ENCODE results near the gene ZDHHC14. TPM values are rescaled to one million over a fixed set of nuclear protein-coding genes. Genes with fewer than 3 reads are reported as not detected.

ZDHHC14 gene
- total RNA-seq, 4 donors from 2014 or later = 7.1 to 11.4 (median 9.8) TPM

GRCh38 chr6:157608221-157609075, 227.5 kb downstream of the ZDHHC14 start:
- Histone ChIP-seq H3K9me3 (no peaks in the 10 kb centered on the region), H3K36me3 (peaks cover 0 to 4% (median 0%) of the 10 kb centered on the region in 4 donors), H3K27ac (replicated peaks in 1 of 4) (no peak overlapping the region), H3K4me1 (no peaks in the 10 kb centered on the region), H3K27me3 (no peaks in the 10 kb centered on the region), H3K4me3 (no peak overlapping the region)
- WGBS = 90% methylated on average over 16 of the region's 16 CpGs
- intact Hi-C loops (cut with DNase I) = no loop called here
- TF ChIP-seq POLR2A (IDR thresholded peaks at IDR 0.05; ENCODE audit: low read depth) (no peak), CTCF (IDR thresholded peaks at IDR 0.05) (no peak), POLR2AphosphoS5 (IDR thresholded peaks at IDR 0.05) (no peak), EP300 (IDR thresholded peaks at IDR 0.05) (no peak)
- DNase-seq (ENCODE audit: extremely low spot score) = no peak

DNA sequence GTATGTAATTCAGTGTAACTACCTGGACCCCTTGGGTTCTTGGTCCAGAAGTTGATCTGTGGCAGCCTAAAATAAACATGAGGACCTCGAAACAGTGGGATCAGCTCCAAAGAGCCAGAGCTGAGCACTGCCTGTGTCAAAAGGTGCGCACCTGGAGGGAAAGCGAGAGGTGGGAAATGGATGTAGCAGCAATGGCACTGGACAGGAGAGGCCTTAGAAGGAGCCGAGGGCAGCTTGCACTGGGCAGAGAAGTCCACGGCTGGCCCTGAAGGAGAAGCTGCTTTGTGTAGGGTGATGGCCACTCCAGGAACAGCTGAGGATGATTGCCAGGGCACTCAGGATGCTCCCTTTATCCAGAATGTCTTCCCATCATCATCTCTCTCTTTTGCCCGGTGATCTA, 228.1 kb downstream of the ZDHHC14 start:
- intact Hi-C loops (cut with DNase I) = no loop called here
- WGBS = 96% methylated on average over 6 of the region's 6 CpGs
- peaks cover 0 to 4% (median 0%) of the 10 kb centered on the region in 4 donors for H3K36me3 ChIP-seq

GRCh38 chr6:157609556-157609955, 228.6 kb downstream of the ZDHHC14 start:
- Histone ChIP-seq H3K4me1 (no peaks in the 10 kb centered on the region), H3K9me3 (no peaks in the 10 kb centered on the region), H3K27me3 (no peaks in the 10 kb centered on the region), H3K4me3 (no peak overlapping the region), H3K27ac (replicated peaks in 1 of 4) (no peak overlapping the region), H3K36me3 (peaks cover 0 to 4% (median 0%) of the 10 kb centered on the region in 4 donors)
- intact Hi-C loops (cut with DNase I) = no loop called here
- no peak for TF ChIP-seq EP300 (IDR thresholded peaks at IDR 0.05)
- no peak for TF ChIP-seq POLR2A (IDR thresholded peaks at IDR 0.05; ENCODE audit: low read depth)
- no peak for TF ChIP-seq POLR2AphosphoS5 (IDR thresholded peaks at IDR 0.05)
- no peak for TF ChIP-seq CTCF (IDR thresholded peaks at IDR 0.05)
- no peak for DNase-seq (ENCODE audit: extremely low spot score)
- WGBS = 100% methylated on average over 3 of the region's 3 CpGs

More for the DNA sequence above, 228.1 kb downstream of the ZDHHC14 start:
- Histone ChIP-seq H3K27ac (replicated peaks in 1 of 4) (no peak overlapping the region), H3K4me1 (no peaks in the 10 kb centered on the region), H3K27me3 (no peaks in the 10 kb centered on the region), H3K9me3 (no peaks in the 10 kb centered on the region), H3K4me3 (no peak overlapping the region)
- DNase-seq (ENCODE audit: extremely low spot score) = no peak
- TF ChIP-seq EP300 (IDR thresholded peaks at IDR 0.05) (no peak), POLR2AphosphoS5 (IDR thresholded peaks at IDR 0.05) (no peak), POLR2A (IDR thresholded peaks at IDR 0.05; ENCODE audit: low read depth) (no peak), CTCF (IDR thresholded peaks at IDR 0.05) (no peak)

DNA sequence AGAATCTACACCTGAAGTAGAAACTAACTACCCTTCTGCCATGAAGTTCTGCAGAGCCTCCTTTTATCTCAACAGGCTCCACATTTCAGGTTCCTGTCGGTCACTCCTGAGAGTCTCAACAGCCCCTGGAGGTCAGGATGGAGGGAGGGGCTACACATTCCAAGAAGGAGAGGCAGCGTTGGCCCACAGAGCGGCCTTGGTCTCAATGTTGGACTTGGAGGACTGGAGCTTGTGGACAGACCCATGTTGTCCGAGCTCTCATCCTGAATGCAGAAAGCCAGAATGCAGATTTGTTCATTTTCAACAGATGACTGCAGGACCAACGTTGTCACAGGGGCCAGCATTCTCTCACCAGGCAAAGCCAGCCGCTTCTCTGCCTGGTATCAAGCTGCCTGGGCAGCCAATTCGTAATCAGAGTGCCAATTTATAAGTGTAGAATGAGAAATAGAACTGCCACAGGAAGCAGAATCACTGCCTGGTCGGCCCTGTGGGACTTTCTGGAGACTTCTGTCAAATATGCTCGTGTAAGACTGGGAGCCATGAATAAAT, 229.5 kb downstream of the ZDHHC14 start:
- Histone ChIP-seq H3K36me3 (peaks cover 0 to 4% (median 0%) of the 10 kb centered on the region in 4 donors), H3K4me1 (no peaks in the 10 kb centered on the region), H3K9me3 (no peaks in the 10 kb centered on the region), H3K27me3 (no peaks in the 10 kb centered on the region), H3K4me3 (no peak overlapping the region), H3K27ac (replicated peaks in 1 of 4) (no peak overlapping the region)
- no peak for DNase-seq (ENCODE audit: extremely low spot score)
- intact Hi-C loops (cut with DNase I) = no loop called here
- TF ChIP-seq POLR2A (IDR thresholded peaks at IDR 0.05; ENCODE audit: low read depth) (no peak), POLR2AphosphoS5 (IDR thresholded peaks at IDR 0.05) (no peak), EP300 (IDR thresholded peaks at IDR 0.05) (no peak), CTCF (IDR thresholded peaks at IDR 0.05) (no peak)
- 86% methylated on average over 9 of the region's 9 CpGs for WGBS
